ENCODE data around the gene ITSN1.

ITSN1 gene

DNA sequence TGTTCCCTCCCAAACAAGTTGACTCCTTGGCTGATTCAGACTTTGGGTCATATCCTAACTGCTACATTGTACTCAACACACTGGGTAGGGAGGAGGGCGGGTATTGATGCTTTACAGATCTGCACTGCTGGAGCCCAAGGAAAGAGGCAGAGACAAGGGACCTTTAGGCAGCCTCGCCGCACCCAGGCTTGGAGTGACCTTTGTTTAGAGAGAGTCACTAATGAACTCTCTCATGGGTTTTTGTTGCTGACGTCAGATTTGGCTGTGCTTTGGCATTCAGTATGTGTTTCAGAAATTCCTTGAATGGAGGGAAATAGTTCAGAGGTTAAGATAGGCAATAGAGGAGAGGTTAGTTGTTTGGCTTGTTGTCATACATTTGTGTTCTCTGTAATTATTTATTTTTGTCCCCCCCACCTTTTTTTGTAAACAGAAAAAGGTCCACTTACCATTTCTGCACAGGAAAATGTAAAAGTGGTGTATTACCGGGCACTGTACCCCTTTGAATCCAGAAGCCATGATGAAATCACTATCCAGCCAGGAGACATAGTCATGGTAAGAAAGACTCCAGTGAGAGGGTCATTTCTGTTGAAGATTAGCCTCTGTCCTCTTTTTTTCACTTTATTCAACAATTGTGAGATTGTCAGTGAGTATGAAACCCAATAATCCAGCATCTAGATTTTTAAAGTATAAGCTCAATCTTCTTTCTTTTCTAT lies 157.2 kb downstream of the ITSN1 start:
- DNase-seq, result no peak
- Histone ChIP-seq H3K4me3 (ENCODE audit: insufficient read depth, low read depth, low read length, poor library complexity, severe bottlenecking) (no peak overlapping the region), H3K27me3 (replicated peaks; ENCODE audit: control insufficient read depth, insufficient read depth, low read length, poor library complexity, severe bottlenecking) (no peaks in the 10 kb centered on the region), H3K9me3 (ENCODE audit: control insufficient read depth, low read length) (no peaks in the 10 kb centered on the region), H3K36me3 (ENCODE audit: control insufficient read depth, insufficient read depth, low read length) (no peaks in the 10 kb centered on the region), H3K27ac (ENCODE audit: insufficient read depth, low read length, poor library complexity, severe bottlenecking) (no peak overlapping the region), H3K4me1 (ENCODE audit: control insufficient read depth, insufficient read depth, low read length, poor library complexity, severe bottlenecking) (no peaks in the 10 kb centered on the region)

DNA sequence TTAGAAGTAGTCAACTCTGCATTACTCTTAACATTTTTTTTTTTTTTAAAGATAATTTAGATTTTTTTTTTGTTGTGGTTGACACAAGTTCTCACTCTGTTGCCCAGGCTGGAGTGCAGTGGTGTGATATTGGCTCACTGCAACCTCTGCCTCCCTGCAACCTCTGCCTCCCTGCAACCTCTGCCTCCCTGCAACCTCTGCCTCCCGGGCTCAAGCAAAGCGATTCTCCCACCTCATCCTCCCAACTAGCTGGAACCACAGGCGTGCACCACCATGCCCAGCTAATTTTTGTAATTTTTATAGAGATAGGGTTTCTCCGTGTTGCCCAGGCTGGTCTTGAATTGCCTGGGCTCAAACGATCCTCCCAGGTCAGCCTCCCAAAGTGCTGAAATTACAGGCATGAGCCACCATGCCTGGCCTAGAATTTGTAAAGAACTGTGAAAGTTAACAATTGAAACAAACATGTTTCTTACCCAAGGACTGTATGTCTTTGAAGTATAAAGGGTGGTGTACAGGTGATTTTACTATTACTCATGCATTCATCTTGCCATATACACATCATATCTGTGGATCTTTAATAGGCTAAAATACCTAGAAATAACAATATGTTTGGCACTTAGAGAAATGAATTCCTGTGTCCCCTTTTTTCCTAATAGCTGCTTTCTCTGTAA lies 158.6 kb downstream of the ITSN1 start:
- Histone ChIP-seq H3K4me1 (ENCODE audit: control insufficient read depth, insufficient read depth, low read length, poor library complexity, severe bottlenecking) (no peaks in the 10 kb centered on the region), H3K27me3 (replicated peaks; ENCODE audit: control insufficient read depth, insufficient read depth, low read length, poor library complexity, severe bottlenecking) (no peaks in the 10 kb centered on the region), H3K36me3 (ENCODE audit: control insufficient read depth, insufficient read depth, low read length) (no peaks in the 10 kb centered on the region), H3K27ac (ENCODE audit: insufficient read depth, low read length, poor library complexity, severe bottlenecking) (no peak overlapping the region), H3K9me3 (ENCODE audit: control insufficient read depth, low read length) (no peaks in the 10 kb centered on the region), H3K4me3 (ENCODE audit: insufficient read depth, low read depth, low read length, poor library complexity, severe bottlenecking) (no peak overlapping the region)
- DNase-seq, result no peak

DNA sequence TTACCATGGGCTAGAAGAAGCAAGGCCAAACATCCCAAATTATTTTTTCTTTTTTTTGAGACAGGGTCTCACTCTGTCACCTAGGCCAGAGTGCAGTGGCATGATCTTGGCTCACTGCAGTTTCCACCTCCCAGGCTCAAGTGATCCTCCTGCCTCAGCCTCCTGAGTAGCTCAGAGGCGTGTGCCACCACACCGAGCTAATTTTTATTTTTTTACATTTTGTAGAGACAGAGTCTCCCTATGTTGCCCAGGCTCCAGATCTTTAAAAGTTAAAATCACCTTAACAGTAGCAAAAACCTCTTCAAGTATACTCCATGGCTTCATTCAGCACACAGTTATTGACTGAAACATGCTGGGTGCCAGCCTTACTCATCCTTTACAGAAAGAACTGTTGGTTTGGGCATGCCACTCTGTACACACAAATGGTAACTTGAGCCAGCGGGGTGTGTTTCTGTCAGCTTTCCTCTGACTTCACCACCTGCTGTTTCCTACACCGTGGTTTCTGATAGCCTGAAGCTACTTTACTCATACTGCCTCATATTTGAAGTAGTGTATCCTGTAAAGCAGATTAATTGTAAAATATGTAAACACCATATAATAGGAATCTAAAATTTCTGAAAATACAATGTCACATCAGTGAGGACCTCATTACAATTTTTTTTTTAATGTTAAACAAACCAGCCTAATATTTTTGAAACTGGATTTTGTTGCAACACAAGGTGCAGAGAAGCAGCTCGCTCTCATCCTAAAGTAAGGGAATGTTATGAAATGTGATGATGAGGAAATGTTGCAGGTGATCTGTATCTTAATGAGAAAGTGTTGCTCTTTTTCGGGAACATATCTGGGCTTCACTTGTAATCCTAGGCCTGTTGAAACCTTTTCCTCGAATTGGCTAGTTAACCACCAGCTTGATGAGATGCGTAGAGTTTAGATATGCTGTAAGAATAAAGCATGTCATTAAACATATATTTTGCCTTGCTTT lies 159.4 kb downstream of the ITSN1 start:
- H3K4me1 ChIP-seq (ENCODE audit: control insufficient read depth, insufficient read depth, low read length, poor library complexity, severe bottlenecking), result no peaks in the 10 kb centered on the region
- H3K36me3 ChIP-seq (ENCODE audit: control insufficient read depth, insufficient read depth, low read length), result no peaks in the 10 kb centered on the region
- no peaks in the 10 kb centered on the region for H3K9me3 ChIP-seq (ENCODE audit: control insufficient read depth, low read length)
- no peak overlapping the region for H3K4me3 ChIP-seq (ENCODE audit: insufficient read depth, low read depth, low read length, poor library complexity, severe bottlenecking)
- DNase-seq, result no peak
- H3K27me3 ChIP-seq (replicated peaks; ENCODE audit: control insufficient read depth, insufficient read depth, low read length, poor library complexity, severe bottlenecking), result no peaks in the 10 kb centered on the region
- H3K27ac ChIP-seq (ENCODE audit: insufficient read depth, low read length, poor library complexity, severe bottlenecking), result no peak overlapping the region

DNA sequence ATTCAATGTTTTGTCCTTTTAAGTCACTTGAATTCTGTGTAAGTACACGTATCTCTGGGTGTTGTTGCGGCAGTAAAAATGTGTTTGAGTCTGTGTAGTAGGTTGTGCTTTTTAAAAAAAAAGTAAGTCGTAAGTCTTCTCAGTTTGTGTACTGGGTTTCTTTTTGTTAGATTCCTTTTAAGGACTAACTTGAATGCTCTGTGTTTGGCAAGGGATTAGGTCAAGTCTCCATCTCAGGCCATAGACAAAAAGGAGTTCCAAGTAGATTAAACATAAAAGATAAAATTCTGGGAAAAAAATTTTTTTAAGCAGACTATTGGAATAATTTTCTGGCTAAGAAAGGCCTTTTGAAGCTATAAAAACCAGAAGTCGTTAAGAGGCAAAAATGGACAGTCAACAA lies 160.2 kb downstream of the ITSN1 start:
- H3K4me3 ChIP-seq (ENCODE audit: insufficient read depth, low read depth, low read length, poor library complexity, severe bottlenecking), result no peak overlapping the region
- no peaks in the 10 kb centered on the region for H3K4me1 ChIP-seq (ENCODE audit: control insufficient read depth, insufficient read depth, low read length, poor library complexity, severe bottlenecking)
- H3K27ac ChIP-seq (ENCODE audit: insufficient read depth, low read length, poor library complexity, severe bottlenecking), result no peak overlapping the region
- no peak for DNase-seq
- H3K27me3 ChIP-seq (replicated peaks; ENCODE audit: control insufficient read depth, insufficient read depth, low read length, poor library complexity, severe bottlenecking), result no peaks in the 10 kb centered on the region
- H3K36me3 ChIP-seq (ENCODE audit: control insufficient read depth, insufficient read depth, low read length), result no peaks in the 10 kb centered on the region
- no peaks in the 10 kb centered on the region for H3K9me3 ChIP-seq (ENCODE audit: control insufficient read depth, low read length)

DNA sequence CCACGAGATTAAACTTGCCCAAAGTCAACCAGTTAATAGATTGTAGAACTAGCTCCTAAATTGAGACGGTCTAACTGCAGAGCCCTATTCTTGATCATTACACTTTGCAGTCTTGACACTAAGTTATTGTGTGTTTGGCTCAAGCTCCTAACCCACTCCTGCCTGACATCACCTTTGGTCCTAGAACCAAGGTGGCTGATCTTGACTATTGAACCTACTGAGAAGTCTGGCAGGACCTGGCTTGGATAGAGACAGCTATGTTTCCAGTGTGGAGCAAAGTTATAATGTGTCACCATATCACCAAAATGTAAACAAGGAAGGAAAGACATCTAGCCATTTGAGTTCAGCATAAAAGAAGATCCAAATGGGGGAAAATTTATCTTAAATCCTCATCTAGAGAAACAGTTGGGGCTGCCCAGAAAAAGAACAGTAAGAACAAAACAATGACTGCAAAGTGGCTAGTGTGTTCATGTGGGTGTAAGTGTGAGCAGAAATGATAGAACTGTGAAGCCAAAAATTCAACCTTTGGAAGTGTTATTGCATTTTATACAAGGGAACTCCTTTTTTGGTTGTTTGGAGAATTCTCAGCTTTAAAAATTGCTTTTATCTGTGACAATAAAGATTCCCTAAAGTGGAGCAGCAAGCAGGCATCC lies 166.5 kb downstream of the ITSN1 start:
- no peak for DNase-seq
- H3K27ac ChIP-seq (ENCODE audit: insufficient read depth, low read length, poor library complexity, severe bottlenecking), result no peak overlapping the region
- no peaks in the 10 kb centered on the region for H3K9me3 ChIP-seq (ENCODE audit: control insufficient read depth, low read length)
- H3K4me3 ChIP-seq (ENCODE audit: insufficient read depth, low read depth, low read length, poor library complexity, severe bottlenecking), result no peak overlapping the region
- no peaks in the 10 kb centered on the region for H3K36me3 ChIP-seq (ENCODE audit: control insufficient read depth, insufficient read depth, low read length)
- no peaks in the 10 kb centered on the region for H3K4me1 ChIP-seq (ENCODE audit: control insufficient read depth, insufficient read depth, low read length, poor library complexity, severe bottlenecking)
- H3K27me3 ChIP-seq (replicated peaks; ENCODE audit: control insufficient read depth, insufficient read depth, low read length, poor library complexity, severe bottlenecking), result no peaks in the 10 kb centered on the region

DNA sequence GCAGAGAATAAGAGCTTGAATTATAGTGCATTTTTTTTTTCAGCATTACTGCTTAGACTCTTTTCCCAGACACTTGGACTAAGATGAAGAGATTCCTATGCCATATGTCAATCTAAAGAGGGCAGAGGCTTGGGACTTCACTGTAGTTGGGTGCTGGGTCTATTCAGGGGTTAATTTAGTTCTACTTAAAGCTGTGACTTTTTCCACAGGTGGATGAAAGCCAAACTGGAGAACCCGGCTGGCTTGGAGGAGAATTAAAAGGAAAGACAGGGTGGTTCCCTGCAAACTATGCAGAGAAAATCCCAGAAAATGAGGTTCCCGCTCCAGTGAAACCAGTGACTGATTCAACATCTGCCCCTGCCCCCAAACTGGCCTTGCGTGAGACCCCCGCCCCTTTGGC lies 168.5 kb downstream of the ITSN1 start:
- H3K27me3 ChIP-seq (replicated peaks; ENCODE audit: control insufficient read depth, insufficient read depth, low read length, poor library complexity, severe bottlenecking), result no peaks in the 10 kb centered on the region
- H3K27ac ChIP-seq (ENCODE audit: insufficient read depth, low read length, poor library complexity, severe bottlenecking), result no peak overlapping the region
- H3K9me3 ChIP-seq (ENCODE audit: control insufficient read depth, low read length), result no peaks in the 10 kb centered on the region
- H3K4me3 ChIP-seq (ENCODE audit: insufficient read depth, low read depth, low read length, poor library complexity, severe bottlenecking), result no peak overlapping the region
- H3K4me1 ChIP-seq (ENCODE audit: control insufficient read depth, insufficient read depth, low read length, poor library complexity, severe bottlenecking), result no peaks in the 10 kb centered on the region
- no peaks in the 10 kb centered on the region for H3K36me3 ChIP-seq (ENCODE audit: control insufficient read depth, insufficient read depth, low read length)
- DNase-seq, result no peak

DNA sequence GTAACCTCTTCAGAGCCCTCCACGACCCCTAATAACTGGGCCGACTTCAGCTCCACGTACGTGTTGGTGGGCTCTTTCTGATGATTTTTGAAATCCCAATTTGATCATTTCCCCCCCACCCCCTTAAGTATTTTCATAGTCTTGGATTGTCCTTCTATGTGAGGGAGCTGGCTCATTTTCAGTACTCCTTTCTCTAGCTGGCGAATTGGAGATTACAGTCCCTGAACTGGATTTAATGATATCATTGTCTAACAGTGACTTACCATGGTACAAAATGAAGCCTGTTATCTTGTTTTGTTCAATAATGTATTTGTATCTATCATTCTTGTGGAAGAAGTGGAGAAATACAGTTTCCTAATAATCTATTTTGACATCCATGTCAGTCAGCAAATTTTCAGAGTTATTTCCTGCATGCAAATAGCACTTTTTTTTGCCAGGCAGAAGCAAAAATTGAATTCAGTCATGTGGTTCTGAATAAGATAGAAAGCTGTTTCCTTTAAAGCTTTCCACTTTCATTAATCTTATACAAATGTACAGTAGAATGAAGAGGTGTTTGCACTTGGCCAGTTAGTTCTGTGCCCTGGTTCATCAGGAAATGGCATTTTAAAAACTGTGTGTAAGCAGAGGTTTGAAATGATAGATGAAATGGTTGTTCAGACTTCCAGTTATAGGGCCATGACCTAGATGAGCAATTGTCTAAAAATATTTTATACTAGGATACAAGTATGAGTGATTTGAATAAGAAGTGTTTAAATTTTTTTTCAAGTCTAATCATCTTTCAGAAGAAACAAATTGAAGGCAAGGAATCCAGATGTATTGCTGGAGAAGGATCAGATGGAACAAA lies 169.1 kb downstream of the ITSN1 start:
- Histone ChIP-seq H3K4me1 (ENCODE audit: control insufficient read depth, insufficient read depth, low read length, poor library complexity, severe bottlenecking) (no peaks in the 10 kb centered on the region), H3K9me3 (ENCODE audit: control insufficient read depth, low read length) (no peaks in the 10 kb centered on the region), H3K27me3 (replicated peaks; ENCODE audit: control insufficient read depth, insufficient read depth, low read length, poor library complexity, severe bottlenecking) (no peaks in the 10 kb centered on the region), H3K27ac (ENCODE audit: insufficient read depth, low read length, poor library complexity, severe bottlenecking) (no peak overlapping the region), H3K4me3 (ENCODE audit: insufficient read depth, low read depth, low read length, poor library complexity, severe bottlenecking) (no peak overlapping the region), H3K36me3 (ENCODE audit: control insufficient read depth, insufficient read depth, low read length) (no peaks in the 10 kb centered on the region)
- DNase-seq, result no peak

DNA sequence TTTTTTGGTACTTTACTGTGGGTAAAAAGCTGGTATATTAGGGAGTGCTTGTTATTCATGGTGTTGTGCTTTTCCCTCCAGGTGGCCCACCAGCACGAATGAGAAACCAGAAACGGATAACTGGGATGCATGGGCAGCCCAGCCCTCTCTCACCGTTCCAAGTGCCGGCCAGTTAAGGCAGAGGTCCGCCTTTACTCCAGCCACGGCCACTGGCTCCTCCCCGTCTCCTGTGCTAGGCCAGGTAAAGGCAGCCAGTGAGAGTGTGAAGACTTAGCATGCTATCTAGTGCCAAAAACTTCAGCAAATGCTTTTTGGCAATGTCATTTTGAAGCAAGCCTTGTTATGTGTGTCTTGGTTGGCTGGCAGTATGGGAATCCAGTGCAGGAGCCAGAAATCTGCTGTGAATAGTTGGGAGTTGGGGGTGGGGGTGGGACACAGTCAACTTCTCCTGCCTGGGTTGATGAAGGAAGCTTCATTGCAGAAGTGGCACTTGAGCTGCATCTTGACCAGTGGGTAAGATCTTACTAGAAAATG lies 171.6 kb downstream of the ITSN1 start:
- no peaks in the 10 kb centered on the region for H3K4me1 ChIP-seq (ENCODE audit: control insufficient read depth, insufficient read depth, low read length, poor library complexity, severe bottlenecking)
- no peaks in the 10 kb centered on the region for H3K36me3 ChIP-seq (ENCODE audit: control insufficient read depth, insufficient read depth, low read length)
- H3K9me3 ChIP-seq (ENCODE audit: control insufficient read depth, low read length), result no peaks in the 10 kb centered on the region
- no peaks in the 10 kb centered on the region for H3K27me3 ChIP-seq (replicated peaks; ENCODE audit: control insufficient read depth, insufficient read depth, low read length, poor library complexity, severe bottlenecking)
- H3K4me3 ChIP-seq (ENCODE audit: insufficient read depth, low read depth, low read length, poor library complexity, severe bottlenecking), result no peak overlapping the region
- no peak for DNase-seq
- no peak overlapping the region for H3K27ac ChIP-seq (ENCODE audit: insufficient read depth, low read length, poor library complexity, severe bottlenecking)

DNA sequence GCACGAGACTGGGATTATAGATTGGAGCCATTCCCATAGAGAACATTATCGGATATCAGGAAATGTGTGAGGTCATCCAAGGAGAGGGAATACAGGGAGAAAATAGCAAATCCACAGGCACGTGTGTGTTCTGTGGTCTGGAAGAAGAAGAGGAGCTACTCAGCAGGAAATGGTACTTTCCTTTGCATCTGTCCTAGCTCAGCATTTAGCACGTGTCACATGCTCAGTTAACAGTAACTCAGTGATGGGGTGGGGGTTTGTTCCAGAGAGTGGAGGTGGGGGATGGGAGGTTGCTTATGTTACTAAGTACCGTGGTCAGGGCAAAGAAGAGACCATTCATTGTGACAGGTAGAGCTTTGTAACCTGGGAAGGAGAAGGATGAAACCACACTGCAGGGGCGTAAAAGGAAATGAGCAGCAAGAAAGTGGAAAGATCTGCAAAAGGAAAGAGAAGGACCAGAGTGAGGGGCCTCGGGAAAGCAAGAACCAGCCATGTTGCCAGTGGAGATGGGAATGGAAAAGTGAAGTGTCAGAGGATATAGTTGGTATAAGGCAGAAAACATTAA lies 172.9 kb downstream of the ITSN1 start:
- Histone ChIP-seq H3K36me3 (ENCODE audit: control insufficient read depth, insufficient read depth, low read length) (no peaks in the 10 kb centered on the region), H3K9me3 (ENCODE audit: control insufficient read depth, low read length) (no peaks in the 10 kb centered on the region), H3K27me3 (replicated peaks; ENCODE audit: control insufficient read depth, insufficient read depth, low read length, poor library complexity, severe bottlenecking) (no peaks in the 10 kb centered on the region), H3K4me1 (ENCODE audit: control insufficient read depth, insufficient read depth, low read length, poor library complexity, severe bottlenecking) (no peaks in the 10 kb centered on the region), H3K27ac (ENCODE audit: insufficient read depth, low read length, poor library complexity, severe bottlenecking) (no peak overlapping the region), H3K4me3 (ENCODE audit: insufficient read depth, low read depth, low read length, poor library complexity, severe bottlenecking) (no peak overlapping the region)
- no peak for DNase-seq
